ENCODE results near the gene FBXO41.

Gene FBXO41

GRCh38 chr2:73260338-73260984 is 23.8 kb downstream of the FBXO41 start:
- no peak for DNase-seq

- no peak for DNase-seq
These were observed 24.5 kb downstream of the FBXO41 start for GRCh38 chr2:73259704-73260337.

- no peak for DNase-seq
These were observed 25.0 kb downstream of the FBXO41 start for GRCh38 chr2:73259276-73259675.

GRCh38 chr2:73258913-73259215 is 25.4 kb downstream of the FBXO41 start:
- DNase-seq, result no peak

GRCh38 chr2:73258186-73258912 is 25.9 kb downstream of the FBXO41 start:
- DNase-seq, result no peak

- DNase-seq, result no peak
These were observed 26.7 kb downstream of the FBXO41 start for GRCh38 chr2:73257425-73258125.

- DNase-seq, result no peak
These were observed 27.3 kb downstream of the FBXO41 start for GRCh38 chr2:73257021-73257420.

GRCh38 chr2:73256618-73256922 is 27.7 kb downstream of the FBXO41 start:
- DNase-seq, result no peak

GRCh38 chr2:73255907-73256617 is 28.2 kb downstream of the FBXO41 start:
- DNase-seq, result no peak

GRCh38 chr2:73255007-73255644 is 29.2 kb downstream of the FBXO41 start:
- DNase-seq, result no peak

- no peak for DNase-seq
These were observed 29.8 kb downstream of the FBXO41 start for GRCh38 chr2:73254343-73255006.

- DNase-seq, result no peak
These were observed 30.4 kb downstream of the FBXO41 start for GRCh38 chr2:73253901-73254300.

- no peak for DNase-seq
These were observed 30.9 kb downstream of the FBXO41 start for GRCh38 chr2:73253400-73253799.

GRCh38 chr2:73252238-73253027 is 31.8 kb downstream of the FBXO41 start:
- no peak for DNase-seq

GRCh38 chr2:73250872-73251846 is 33.1 kb downstream of the FBXO41 start:
- DNase-seq, result no peak

GRCh38 chr2:73249636-73250035 is 34.6 kb downstream of the FBXO41 start:
- DNase-seq, result no peak

- DNase-seq, result no peak
These were observed 37.4 kb downstream of the FBXO41 start for GRCh38 chr2:73246850-73247249.

GRCh38 chr2:73244580-73244979 is 39.7 kb downstream of the FBXO41 start:
- no peak for DNase-seq

GRCh38 chr2:73243884-73244570 is 40.3 kb downstream of the FBXO41 start:
- DNase-seq, result no peak
